A549 treated with dexamethasone at 1 μM for 4 hours (cell line): ENCODE data around the gene DIAPH1. TPM values are rescaled to one million over a fixed set of nuclear protein-coding genes. Genes with fewer than 3 reads are reported as not detected.

ENCODE experiments used
- total RNA-seq: library from RNA; stranded (reverse); fragments of 200-300 nt; extraction: Qiagen RNA extraction; gene quantifications from 5 replicates; pipeline ENCODE4 v1.2.3, GENCODE V29; 2022

The DIAPH1 gene
- total RNA-seq: 92.7 to 102 TPM (median 96.0 TPM) in 5 replicates

DNA sequence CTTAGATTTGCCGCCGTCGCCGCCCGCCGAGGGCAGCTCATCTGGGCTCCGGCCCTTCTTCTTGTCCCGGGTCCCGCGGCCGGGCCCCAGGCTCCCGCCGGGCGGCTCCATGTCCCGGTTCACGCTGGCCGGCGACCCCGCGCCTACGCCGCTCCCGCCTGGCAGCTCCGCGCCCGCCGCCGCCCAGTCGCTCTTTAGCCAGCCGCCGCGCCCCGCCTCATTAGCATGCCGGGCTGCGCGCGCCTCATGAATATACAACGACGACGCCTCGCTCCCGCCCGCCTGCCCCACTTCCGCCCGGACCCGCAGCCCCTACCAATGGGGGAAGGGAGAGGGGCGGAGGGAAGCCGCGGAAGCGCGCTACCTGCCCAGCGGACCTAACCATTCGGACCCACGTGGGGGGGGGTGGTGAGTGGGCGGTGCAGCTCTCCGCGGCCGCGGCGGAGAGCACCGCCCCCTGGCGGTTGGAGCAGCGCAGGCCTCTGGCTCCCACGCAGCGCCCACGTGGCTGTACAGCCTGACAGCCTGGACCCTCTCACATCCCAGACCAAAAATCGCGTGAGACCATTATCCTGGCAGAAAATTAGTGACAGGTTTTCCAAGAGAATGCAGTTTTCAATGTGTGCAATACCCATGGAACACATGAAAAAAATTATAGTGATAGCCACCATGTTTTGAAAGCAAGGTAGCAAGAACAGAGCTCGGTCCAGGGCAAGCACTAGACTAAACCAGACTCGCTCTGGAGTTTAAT is at the start of gene DIAPH1:
TSS of gene DIAPH1 (minus strand) at position 197 of the 751 bp plus-strand sequence. CDS start at position 111, 86 bp downstream.

DNA sequence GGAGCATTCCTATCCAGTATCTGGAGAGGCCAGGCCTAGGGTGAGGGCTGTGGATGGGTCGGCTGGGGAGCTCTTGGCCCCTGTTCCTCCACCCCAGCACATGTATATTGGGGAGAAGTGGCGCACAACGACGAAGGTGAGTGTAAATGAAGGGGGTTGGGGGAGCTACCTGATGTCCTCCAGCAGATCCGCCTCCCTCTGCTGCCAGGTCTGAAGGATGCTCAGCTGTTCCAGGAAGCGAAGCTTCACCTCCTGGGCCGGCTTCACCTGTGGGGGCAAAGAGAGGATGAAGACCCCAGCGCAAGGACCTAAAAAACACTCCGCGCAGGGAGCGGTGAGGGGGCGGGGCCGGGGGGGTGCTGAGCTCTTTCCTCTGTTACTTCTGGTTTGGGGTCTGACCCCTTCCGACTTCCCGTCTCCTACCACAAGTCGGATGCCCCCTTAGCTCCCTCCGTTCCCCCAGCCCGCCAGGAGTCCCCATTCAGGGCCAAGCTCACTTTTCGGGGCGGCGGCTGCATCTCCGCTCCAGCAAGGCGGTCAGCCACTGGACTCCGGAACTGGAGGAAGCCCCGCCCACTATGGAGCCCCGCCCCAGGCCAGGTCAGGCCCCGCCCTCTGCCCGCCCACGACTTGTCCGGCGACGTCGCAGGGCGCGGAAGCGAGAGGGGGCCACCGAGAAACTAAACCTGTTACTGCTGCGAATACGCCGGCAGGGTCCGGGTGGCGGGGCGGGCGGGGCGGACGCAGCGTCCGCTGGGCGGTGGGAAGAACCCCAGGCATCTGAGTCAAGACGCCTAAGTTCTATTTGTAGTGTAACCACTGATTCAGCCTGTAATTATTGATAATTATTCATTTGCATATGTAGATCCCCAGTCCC is 32.3 kb upstream of the DIAPH1 start, which contains the start of gene FCHSD1:
TSS of gene FCHSD1 (minus strand) at position 568 of the 877 bp plus-strand sequence. CDS start at position 518, 50 bp downstream.

GRCh38 chr5:141636413-141637122 is 17.8 kb upstream of the DIAPH1 start, which contains the start of the genes HDAC3 and RELL2:
HDAC3 (minus strand) TSS chr5:141636849; CDS start chr5:141636790, 59 bp downstream.
RELL2 (plus strand) TSS chr5:141636997; CDS start chr5:141638226, 1,229 bp downstream.

DNA sequence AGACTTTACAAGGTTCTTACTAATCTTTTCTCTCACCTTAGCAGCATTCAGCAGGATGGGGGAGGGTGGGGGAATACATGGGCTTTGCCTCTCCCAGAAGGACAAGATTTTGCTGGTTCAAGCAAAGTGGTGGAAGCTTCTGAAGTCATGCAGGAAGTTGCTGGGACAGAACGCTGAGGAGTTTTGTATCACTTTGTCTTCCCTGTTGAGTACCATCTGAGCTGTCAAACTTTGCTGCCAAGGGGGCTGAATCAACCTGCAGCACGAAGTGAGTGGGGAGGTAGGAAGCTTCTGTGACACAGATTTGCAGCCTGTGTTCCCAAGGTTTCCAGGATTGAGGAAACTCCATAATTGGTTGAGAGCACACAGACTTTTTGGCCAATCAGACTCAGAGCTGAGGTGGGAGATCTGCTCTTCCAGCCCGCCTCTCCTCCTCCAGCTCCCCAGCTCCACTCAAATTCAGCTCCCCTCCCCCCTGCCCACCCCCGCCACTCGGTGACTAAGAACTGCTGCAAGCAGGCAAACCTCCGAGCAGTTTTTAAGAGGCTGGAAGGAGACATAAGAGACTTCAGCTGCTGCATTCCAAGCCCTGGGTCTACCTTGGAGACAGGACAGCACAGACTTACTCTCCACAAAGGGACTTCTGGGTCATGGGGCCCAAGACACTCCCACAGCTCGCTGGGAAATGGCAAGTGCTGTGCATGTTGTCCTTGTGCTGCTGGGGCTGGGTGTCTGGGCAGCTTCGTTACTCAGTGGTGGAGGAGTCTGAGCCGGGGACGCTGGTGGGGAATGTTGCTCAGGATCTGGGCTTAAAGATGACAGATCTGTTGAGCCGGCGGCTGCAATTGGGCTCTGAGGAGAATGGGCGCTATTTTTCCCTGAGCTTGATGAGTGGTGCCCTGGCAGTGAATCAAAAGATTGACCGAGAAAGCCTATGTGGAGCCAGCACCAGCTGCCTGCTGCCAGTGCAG is 129.9 kb downstream of the DIAPH1 start, which contains the start of gene PCDHGC5:
TSS of gene PCDHGC5 (plus strand) at position 491 of the 971 bp plus-strand sequence. CDS start at position 651, 160 bp downstream.

GRCh38 chr5:141484641-141485311 is 134.0 kb downstream of the DIAPH1 start, which contains the start of gene PCDHGC4:
PCDHGC4 (plus strand) TSS chr5:141485030; CDS start chr5:141485174, 144 bp downstream.

GRCh38 chr5:141475625-141476131 is 143.1 kb downstream of the DIAPH1 start, which contains the start of gene PCDHGC3:
PCDHGC3 (plus strand) TSS chr5:141475966; CDS start chr5:141476117, 151 bp downstream.

Other genes with a start within 250 kb of the DIAPH1 start
- gene PCDHGB3, start 248.8 kb downstream of the DIAPH1 start, total RNA-seq: 0.09 to 0.43 TPM (median 0.21 TPM) in 5 replicates
- 0.12 to 0.32 TPM (median 0.29 TPM) in 5 replicates for gene PCDHGA6, start 245.1 kb downstream of the DIAPH1 start, total RNA-seq
- gene PCDHGA7, start 236.3 kb downstream of the DIAPH1 start, total RNA-seq: 0.73 to 1.1 TPM (median 0.95 TPM) in 5 replicates
- 0.50 to 1.2 TPM (median 0.97 TPM) in 5 replicates for gene PCDHGB4, start 231.3 kb downstream of the DIAPH1 start, total RNA-seq
- gene PCDHGA8, start 226.4 kb downstream of the DIAPH1 start, total RNA-seq: 0.03 to 0.05 TPM (median 0.04 TPM) in 3 of 5 replicates, not detected in the others
- gene PCDHGB5, start 221.1 kb downstream of the DIAPH1 start, total RNA-seq: 2.0 to 2.7 TPM (median 2.5 TPM) in 5 replicates
- gene PCDHGA9, start 216.2 kb downstream of the DIAPH1 start, total RNA-seq: 0.04 to 0.07 TPM (median 0.05 TPM) in 4 of 5 replicates, not detected in the other
- 0.08 to 0.15 TPM (median 0.13 TPM) in 5 replicates for gene PCDHGB6, start 211.0 kb downstream of the DIAPH1 start, total RNA-seq
- gene PCDHGA10, start 206.0 kb downstream of the DIAPH1 start, total RNA-seq: 0.02 TPM in 2 of 5 replicates, not detected in the others
- gene PCDHGB7, start 201.3 kb downstream of the DIAPH1 start, total RNA-seq: 0.02 to 0.11 TPM (median 0.07 TPM) in 5 replicates
- gene PCDHGA11, start 197.9 kb downstream of the DIAPH1 start, total RNA-seq: 0.02 to 0.03 TPM in 2 of 5 replicates, not detected in the others
- not detected in 5 replicates for gene PCDHGA12, start 188.5 kb downstream of the DIAPH1 start, total RNA-seq
- 6.1 to 7.2 TPM (median 6.6 TPM) in 5 replicates for gene PCDHGC3, start 143.0 kb downstream of the DIAPH1 start, total RNA-seq
- not detected in 5 replicates for gene PCDHGC4, start 134.0 kb downstream of the DIAPH1 start, total RNA-seq
- 0.03 TPM in 1 of 5 replicates, not detected in the others for gene PCDHGC5, start 129.9 kb downstream of the DIAPH1 start, total RNA-seq
- gene HDAC3, start 17.8 kb upstream of the DIAPH1 start, total RNA-seq: 46.9 to 49.8 TPM (median 48.3 TPM) in 5 replicates
- gene RELL2, start 18.0 kb upstream of the DIAPH1 start, total RNA-seq: 3.0 to 4.2 TPM (median 3.8 TPM) in 5 replicates
- gene FCHSD1, start 32.4 kb upstream of the DIAPH1 start, total RNA-seq: 7.8 to 12.5 TPM (median 10.5 TPM) in 5 replicates
- 2.6 to 4.9 TPM (median 4.5 TPM) in 5 replicates for gene ARAP3, start 63.2 kb upstream of the DIAPH1 start, total RNA-seq